ENCODE measurements around the gene VAV3.
"Not testable (repeated sequence)": the region's sequence is repeated elsewhere in the genome, so short reads cannot be mapped to it uniquely, and the experiment has no call there.

VAV3 gene

GRCh38 chr1:107965110-107965991, at the start of gene VAV3:
Gene VAV3 (minus strand): TSS chr1:107965180. CDS start chr1:107964869, 311 bp downstream.
- DNase-seq (ENCODE audit: low spot score) = peak; percentile 24

GRCh38 chr1:108012553-108012952, 47.6 kb upstream of the VAV3 start:
- no peak for DNase-seq (ENCODE audit: low spot score)

DNA sequence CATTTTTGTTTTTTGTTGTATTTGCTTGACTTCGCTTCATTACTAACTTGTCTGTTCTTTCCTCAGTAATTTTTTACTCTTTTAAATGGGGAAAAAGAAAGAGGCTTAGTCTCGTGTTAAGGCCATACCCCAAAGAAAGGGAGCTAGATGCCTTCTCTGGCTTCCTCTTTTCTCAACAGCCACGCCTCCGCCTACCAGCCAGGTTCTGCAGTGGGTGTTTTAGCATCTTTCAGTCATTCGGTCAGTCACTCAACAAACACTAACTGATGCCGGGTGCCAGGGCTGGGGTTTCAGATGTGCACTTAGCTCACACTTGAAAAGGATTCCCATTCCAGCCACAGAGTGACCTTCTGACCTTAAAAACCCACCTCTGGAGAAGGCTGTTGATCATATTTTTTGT, 46.3 kb upstream of the VAV3 start:
- DNase-seq (ENCODE audit: low spot score) = no peak

DNA sequence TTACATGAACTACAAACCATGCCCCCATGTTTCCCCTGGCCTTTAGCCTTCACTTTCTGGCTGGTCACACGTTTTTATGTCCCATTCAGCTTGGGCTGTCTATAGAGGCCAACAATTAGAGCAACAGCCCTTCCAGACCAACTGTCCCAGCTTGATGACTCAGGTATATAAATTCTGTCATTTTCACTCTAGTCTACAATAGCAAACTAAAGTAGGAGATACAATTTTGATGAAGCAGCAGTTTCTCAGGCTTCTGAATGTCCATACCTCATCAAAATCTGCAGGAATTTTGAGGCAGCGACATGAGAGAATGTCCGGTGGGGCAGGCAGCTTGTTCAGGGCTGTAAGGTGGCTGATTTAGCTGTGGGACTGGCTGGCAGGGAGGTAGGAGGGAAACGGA, 45.6 kb upstream of the VAV3 start:
- DNase-seq (ENCODE audit: low spot score) = no peak

DNA sequence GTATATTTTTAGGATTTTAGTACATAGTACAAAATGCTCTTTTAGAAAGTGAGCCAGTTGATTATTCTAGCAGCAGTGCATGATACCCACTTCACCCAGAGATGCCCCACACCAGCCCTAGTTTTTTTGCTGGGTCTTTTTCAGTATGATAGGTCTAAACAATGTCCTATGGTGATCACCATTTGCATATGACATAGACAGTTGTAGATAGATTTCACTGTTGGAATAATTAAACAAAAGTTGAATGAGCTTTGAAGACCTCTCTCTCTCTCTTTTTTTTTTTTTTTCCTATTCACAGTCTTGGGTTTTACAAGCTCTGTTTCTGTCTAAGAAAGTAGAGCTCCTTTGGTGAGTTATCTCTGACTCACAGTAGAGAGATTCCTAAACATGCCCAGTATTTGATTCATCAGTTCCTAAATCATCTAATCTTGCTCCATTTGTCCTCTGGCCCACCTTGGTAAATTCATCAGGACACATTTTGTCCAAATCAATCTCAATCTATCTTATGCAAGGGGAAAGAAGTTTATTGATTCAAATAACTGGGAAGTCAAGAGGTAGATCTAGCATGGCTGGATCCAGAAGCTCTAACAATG, 44.7 kb upstream of the VAV3 start:
- no peak for DNase-seq (ENCODE audit: low spot score)

DNA sequence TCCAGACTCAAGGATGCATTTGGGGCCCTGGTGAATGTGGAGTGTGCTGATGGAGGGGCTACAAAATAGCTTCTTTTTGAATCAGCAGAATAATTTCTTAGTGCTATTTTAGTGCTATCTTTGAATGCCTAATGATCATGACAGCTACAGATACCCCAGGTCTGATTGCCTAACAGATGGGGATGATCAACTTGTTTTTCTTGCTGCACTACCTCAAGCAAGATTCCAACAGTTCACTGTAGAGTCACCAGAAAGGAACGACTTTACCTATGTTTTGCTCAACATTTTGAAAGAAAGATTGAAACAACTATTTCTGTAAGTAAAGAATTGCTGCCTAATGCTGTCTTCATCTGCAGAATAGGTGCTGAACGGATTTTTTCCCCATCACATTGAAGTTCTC, 42.6 kb upstream of the VAV3 start:
- DNase-seq (ENCODE audit: low spot score) = no peak

- DNase-seq (ENCODE audit: low spot score) = no peak
Observed at GRCh38 chr1:108007070-108007469, 42.1 kb upstream of the VAV3 start.

GRCh38 chr1:108004919-108005318, 39.9 kb upstream of the VAV3 start:
- DNase-seq (ENCODE audit: low spot score) = not testable (repeated sequence)

DNA sequence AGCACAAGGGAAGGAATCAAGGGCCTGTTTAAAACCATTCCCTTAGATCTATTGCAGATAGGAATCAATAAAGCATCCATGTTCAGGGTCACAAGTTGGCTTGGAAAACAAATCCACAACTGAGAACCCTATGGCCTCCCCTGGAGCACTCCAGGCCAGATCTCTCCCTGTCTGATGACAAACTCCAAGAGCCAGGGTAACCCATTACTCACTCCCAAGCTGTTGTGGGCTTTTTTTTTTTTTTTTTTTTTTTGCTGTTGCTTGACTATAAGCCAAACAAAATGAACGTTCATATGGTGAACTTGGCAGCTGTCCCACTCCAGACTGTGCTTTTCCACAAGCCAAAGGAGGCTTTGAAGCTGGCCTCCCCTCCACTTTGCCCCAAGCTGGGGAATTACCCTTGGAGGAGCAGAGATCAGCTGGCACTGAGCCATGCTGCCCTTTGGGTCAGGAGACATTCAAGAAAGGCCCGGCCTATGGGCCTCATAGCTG, 35.7 kb upstream of the VAV3 start:
- DNase-seq (ENCODE audit: low spot score) = no peak

DNA sequence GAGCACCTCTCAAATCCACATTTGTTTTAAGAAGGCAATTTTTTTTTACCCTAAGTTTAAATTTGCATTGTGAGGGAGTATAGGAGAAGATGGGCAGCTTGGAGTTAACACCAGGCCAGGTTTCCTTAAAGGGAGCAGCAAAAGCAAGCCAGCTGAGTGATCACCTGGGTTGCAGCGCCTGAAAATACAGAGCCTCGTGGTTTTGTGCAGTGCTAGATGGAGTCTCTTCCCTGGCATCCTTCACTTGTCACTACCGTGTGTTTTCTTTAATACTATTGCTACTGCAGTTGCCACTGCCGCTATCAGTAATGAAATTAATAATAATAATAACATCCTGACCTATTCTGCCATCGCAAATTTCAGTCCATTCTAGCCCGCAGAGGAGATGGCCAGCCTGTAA, 35.2 kb upstream of the VAV3 start:
- no peak for DNase-seq (ENCODE audit: low spot score)

- DNase-seq (ENCODE audit: low spot score) = no peak
Observed at GRCh38 chr1:107997866-107998265, 32.9 kb upstream of the VAV3 start.

- no peak for DNase-seq (ENCODE audit: low spot score)
Observed at GRCh38 chr1:107993920-107994319, 28.9 kb upstream of the VAV3 start.

DNA sequence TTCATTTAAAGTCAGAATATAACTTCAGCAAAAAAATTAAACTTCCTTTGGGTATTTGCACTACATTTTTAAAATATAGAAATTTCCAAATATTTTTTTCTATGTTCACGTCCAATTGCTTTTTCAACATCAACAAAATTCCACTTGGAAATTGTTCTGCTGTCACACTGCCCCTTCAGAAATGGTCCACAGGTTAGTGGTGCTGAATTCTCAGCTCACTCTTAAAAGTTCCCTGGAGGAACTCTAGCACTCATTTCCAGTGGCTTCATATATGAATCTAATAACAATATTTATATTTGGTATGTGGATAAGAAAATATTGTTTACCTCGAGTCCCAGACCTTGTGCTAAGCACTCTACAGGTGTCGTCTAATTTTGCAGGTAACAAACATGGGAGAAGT, 27.4 kb upstream of the VAV3 start:
- no peak for DNase-seq (ENCODE audit: low spot score)

- DNase-seq (ENCODE audit: low spot score) = no peak
Observed at GRCh38 chr1:107991371-107992066, 26.5 kb upstream of the VAV3 start.

GRCh38 chr1:107990606-107991005, 25.6 kb upstream of the VAV3 start:
- DNase-seq (ENCODE audit: low spot score) = no peak

DNA sequence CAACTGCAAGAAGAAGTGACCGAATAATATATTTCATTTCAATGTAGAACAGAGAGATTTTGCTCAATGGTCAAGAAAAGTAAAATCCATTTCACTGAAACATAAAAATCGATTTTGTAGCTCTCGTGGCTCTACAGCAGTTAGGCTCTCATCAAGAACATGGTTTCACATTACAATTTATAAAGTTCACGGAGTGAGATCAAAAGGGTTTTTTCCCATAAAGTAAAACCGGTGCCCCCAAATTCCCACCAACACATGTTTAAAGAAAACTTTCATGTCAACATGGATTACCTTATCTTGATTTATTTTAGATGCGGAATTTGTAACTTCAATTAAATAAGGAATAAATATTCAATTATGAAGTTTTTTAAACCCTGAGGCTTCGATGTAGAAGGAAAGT, 16.3 kb upstream of the VAV3 start:
- DNase-seq (ENCODE audit: low spot score) = no peak

DNA sequence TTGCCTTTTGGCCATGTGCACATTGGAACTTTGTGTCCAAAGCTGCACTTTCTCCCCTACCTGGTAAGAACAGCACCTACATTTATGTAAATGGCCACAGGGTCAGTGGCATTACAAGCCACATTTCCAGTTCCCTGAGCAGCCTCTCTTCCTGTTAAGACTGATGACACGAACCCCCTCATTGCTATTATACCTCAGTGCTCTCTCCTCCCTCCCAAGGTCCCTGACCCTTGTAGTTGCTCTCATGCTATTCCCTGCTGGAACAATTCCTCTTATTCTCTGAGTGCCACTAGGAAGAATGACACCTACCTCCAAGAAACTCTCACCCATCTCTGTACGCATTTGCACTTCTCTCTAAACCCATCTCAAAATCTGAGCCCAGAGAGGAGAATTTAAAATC, 14.9 kb upstream of the VAV3 start:
- DNase-seq (ENCODE audit: low spot score) = no peak

DNA sequence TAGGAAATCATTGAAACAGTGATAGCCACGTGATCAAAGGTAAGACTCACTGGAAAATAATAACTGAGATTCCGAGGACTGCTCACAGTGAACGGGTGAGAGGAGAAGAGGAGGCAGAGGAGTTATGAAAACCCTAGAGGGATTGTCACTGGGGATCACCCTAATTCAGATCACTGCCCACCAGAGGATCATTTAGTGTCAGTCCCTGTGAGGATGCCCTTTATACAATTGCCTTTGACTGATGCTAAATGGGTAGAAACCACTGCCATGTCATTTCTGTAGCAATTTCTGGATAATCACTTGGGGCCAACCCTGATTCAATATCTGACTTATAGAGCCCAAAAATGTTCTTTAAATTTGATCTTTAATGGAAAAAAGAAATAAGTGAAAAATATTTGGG, 14.1 kb upstream of the VAV3 start:
- DNase-seq (ENCODE audit: low spot score) = no peak

- no peak for DNase-seq (ENCODE audit: low spot score)
Observed at GRCh38 chr1:107976836-107977235, 11.9 kb upstream of the VAV3 start.

- DNase-seq (ENCODE audit: low spot score) = no peak
Observed at GRCh38 chr1:107976431-107976830, 11.5 kb upstream of the VAV3 start.

GRCh38 chr1:107975851-107976250, 10.9 kb upstream of the VAV3 start:
- DNase-seq (ENCODE audit: low spot score) = no peak

- no peak for DNase-seq (ENCODE audit: low spot score)
Observed at GRCh38 chr1:107974090-107974489, 9.1 kb upstream of the VAV3 start.

Data from hepatic stellate cell (primary cell).